NCI-H2081 (cell line): ENCODE measurements around the gene TRAPPC12.
"Not testable (repeated sequence)": the region's sequence is repeated elsewhere in the genome, so short reads cannot be mapped to it uniquely, and the experiment has no call there.

Experiments used
- DNase-seq, 2 experiments: peaks; one replicate each; lab custom pipeline; 2025; lab: John Stamatoyannopoulos, UW

Gene TRAPPC12

DNA sequence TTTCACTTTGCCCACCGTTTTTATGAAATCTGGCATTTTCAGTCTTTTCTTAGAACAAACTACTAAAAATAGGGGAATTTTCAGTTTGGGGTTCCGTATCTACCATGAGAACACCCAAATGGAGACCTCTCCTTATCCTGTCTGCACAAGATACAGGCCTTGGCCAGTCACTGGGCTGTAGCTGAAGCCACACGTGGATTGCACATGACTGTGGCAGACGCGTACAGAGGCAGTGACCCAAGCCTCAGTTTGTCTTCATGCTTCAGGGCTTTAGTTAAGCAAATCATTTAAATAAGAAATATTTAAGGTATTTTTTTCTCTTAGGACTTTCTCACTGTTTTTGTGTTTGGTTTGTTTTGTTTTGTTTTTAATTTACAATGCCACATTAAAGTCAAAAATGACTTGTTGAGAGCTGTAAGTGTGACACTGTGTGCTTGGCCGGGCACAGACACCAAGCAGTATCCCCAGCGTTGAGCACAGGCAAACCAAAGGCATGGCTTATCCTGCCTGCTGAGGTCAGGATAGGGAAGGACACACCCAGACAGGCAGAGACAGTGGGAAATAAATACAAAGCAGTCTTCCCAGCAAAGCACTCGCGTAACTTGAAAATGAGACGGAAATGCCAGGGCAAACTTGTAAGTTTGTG, 53.3 kb downstream of the TRAPPC12 start:
- DNase-seq: no peak

DNA sequence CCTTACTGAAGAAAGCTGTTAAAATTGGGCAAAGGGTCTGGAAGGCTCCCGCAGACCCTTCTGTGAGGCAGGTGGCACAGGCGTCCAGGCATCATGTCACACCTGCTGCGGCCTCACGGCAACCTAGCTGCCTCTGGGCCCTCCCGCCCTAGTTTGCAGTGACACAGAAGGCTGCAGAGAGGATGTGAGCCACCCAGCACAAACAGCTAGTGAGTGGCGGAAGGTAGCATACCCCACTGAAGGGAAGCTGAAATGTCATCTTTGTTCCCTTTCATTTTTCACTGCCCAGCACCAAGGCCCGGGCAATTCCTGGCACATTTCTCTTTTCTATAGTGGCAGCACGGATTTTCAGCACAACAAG, 53.8 kb downstream of the TRAPPC12 start:
- no peak for DNase-seq

DNA sequence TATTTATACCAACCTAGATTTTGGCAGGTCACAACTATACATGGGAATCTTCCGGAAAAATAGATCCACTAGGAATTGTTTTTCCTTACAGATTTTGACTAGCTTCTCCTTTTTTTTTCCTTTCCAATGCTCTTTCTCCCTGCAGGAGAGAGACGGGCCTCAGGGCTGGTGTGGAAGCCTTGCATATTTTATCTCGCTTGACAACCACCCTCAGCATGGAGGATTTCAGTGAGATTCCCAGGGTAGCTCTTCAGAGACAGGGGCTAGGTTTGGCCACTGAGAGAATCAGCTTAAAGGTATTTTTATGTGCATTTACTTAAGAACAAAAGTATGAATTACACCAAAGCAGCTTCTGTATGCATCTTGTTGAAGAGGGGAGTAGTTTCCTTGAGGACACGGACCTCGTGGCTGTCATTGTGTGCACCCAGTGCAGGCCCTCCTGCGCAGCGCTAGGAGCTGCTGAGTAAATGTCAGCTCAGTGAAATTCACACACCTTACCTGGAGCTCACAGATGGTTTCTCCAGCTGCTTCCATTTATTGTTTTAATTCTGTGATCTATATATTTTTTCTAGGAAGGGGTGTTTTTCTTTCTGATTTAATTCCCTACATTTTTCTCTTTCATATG, 54.4 kb downstream of the TRAPPC12 start:
- no peak for DNase-seq

DNA sequence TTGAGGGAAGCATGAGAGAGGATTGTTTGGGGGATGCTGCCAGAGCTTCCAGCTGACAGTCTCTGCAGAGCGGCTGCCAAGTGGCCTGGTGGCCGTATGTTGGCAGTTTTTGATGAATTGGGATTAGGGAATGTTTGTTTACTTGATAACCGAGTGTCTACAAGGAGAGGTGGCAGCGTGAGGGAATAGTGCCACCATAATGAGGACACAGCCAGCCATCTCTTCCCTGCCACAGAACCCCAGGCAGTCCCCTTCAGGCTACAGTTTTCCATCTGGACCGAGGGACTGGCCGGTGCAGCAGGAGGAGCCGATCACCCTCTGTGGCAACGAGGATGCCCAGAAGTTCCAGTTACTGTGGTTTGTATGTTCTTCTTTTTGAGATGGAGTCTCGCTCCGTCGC, 55.2 kb downstream of the TRAPPC12 start:
- DNase-seq: peak in 1 of 2 experiments; percentile 31

DNA sequence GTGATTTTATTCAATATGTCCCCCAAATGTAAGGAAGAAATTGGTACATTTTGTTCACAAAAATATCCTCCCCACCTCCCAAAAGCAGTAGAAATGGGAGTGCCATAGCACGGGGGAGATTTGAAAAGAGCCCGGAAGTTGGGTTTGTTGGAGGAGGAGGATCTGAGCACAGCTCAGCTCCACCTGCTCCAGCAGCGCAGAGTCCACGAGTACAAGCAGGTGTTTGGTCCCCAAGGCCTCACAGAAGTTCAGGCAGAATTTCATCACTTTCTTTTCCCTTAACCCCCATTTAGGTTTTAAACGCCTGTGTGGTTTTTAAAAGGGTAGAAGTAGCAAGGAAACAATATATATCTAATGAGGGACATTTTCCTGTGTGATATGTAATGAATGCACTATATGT, 56.0 kb downstream of the TRAPPC12 start:
- no peak for DNase-seq

DNA sequence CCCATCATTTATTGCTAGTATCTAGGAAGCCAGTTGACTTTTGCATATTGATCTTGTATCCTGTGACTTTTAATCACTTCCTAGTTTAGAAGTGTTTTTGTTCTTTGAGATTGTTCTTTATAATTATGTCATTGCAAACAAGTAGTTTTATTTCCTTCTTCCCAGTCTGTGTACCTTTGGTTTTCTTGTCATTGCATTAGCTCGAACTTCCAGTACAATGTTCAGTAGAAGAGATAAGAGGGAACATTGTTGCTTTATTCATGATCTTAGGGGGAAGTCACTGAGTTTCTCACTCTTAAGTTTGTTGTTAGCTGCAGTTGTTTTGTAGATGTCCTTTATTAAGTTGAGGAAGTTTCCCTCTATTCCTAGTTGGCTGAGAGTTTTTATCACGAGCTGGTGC, 61.0 kb downstream of the TRAPPC12 start:
- no peak for DNase-seq

DNA sequence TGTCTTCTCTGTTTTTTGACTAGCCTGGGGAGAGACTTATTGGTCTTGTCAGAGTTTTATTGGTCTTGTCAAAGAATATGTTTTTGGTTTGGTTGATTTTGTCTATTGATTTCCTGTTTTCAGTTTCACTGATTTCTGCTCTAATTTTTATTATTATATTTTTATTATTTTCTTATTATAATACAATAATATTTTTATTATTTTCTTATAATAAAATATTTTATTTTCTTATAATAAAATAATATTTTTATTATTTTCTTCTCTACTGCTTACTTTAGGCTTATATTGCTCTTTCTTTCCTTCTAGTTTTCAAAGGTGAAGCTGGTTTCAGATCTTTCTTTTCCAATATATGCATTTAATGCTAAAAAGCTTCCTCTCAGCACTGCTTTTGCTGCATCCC, 62.0 kb downstream of the TRAPPC12 start:
- DNase-seq: no peak

DNA sequence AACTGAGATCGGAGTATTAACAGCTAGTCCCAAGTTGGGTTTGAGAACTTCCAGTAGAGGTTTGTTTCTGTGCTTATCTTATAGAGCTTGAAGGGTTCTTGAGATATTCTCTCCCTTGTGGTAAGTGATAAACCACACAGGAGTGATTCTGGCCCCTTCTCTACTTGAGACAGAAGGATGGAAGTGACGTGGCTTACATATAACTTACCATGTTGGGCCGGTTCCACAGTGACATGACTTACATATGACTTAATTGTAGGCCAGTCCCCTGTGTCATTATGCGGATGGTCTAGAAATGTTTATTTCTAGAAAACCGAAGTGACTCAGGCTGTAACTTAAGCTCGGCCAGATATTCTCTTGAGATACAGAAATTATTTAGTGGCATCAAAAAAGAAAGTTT, 62.7 kb downstream of the TRAPPC12 start:
- DNase-seq: no peak

DNA sequence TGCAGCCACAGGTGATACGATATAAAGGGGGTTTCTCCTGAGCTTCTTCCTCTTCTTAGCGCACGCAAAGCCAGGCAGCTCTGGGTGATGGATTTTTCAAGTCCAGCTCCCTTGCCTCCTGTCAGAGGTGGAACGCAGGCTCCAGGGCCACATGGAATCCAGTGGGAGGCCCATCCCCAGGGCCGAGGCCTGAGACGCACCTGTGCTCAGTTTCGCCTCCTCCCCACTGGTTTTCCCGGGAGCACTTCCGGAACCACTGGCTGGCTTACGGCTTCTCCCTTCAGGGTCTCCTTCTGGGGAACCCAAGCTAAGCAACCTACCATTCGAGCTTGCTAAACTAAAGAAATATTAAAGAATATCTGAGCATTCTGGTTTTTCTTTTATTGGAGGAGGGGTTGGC, 63.6 kb downstream of the TRAPPC12 start:
- no peak for DNase-seq

DNA sequence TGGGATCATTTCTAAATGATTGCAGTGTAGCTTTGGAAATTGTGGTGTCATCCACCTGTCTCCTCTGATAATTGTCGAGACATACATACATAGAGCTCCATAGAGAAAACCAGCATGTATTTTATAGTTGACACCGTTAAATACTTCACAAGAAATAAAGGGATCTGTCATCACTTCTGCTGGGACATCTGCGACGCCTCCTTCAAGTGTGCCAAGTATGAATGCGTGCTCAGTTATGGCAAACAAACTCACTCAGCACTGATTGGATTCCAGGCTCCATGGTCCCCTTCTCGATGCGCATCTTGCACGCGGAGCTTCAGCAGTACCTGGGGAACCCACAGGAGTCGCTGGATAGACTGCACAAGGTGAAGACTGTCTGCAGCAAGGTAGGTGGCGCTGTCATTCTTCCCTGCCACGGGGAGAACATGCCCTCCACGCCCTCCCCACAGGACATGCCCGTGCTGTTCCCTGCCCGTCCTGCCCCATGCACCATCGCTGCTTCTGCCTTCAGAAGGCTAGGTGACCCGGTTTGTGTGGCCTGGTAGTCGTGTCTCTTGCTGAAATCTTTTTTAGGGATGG, 64.1 kb downstream of the TRAPPC12 start:
- no peak for DNase-seq

DNA sequence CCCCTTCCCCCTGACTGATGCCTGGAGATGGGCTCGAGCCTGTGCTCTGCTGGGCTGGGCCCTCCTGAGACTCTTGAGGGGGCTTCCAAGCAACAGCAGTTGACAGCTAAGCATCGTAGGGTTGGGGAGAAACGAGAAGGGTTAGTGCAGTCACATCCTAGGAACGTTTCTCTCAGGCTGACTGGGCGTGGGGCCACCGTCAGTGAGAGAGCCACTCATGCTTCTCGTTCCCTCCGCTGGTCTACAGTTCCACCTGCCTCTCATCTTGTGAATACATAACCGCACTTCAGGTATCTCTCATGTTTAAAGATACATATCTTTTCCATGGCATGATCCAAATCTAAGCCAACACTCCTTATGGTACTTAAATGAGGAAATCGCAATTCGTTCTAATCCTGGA, 66.4 kb downstream of the TRAPPC12 start:
- DNase-seq: no peak

DNA sequence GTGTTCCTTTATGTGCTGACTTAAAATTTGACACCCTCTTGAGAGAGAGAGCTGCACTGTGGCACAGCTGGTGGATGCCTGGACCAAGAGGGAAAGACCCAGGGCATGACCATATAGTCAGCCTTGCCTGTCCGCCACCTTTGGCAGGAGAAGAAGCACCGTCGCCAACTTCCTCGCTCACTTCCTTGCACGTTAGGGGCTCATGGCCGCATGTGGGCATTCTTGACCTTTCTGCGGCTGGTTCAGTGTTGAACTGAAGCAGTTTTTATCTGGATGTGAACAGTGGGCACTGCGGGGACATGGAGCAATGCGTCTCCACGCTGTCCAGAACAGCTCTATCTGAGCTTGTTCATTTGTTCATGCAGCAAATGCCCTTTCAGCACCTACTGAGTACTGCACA, 66.9 kb downstream of the TRAPPC12 start:
- DNase-seq: no peak

DNA sequence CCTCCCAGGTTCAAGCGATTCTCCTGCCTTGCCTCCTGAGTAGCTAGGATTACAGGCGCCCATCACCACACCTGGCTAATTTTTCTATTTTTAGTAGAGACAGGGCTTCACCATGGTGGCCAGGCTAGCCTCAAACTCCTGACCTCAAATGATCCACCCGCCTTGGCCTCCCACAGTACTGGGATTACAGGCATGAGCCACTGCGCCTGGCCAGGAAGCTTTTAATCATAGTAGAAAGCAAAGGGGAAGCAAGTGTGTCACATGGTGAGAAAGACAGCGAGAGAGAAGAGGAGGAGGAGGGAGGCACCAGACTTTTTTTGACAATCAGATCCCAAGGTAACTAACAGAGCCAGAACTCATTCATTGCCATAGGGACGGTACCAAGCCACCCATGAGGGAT, 67.7 kb downstream of the TRAPPC12 start:
- not testable (repeated sequence) for DNase-seq

DNA sequence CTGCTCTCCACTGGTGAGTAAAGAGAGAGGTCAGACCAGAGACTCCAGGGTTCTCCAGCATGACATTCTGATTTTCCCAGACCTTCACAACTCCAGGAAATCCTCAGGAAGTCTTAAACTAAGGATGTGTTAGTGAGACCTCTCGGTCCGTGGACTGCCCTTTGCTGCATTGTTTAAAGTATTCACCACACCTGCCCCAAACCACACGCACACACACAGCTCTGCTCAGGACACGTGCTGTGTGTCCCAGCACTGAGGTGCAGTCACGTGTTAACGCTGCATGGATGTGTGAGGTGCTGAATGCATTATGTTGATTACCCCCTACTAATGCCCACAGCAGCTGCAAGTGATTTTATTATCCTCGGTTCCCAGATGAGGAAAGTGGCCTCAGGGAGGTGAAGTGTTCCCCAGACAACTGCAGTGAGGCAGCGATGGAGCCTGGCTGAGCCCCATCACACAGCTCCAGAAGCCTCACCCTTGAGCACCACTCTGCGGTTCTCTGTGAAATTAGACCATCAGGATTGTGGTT, 68.4 kb downstream of the TRAPPC12 start:
- DNase-seq: no peak

DNA sequence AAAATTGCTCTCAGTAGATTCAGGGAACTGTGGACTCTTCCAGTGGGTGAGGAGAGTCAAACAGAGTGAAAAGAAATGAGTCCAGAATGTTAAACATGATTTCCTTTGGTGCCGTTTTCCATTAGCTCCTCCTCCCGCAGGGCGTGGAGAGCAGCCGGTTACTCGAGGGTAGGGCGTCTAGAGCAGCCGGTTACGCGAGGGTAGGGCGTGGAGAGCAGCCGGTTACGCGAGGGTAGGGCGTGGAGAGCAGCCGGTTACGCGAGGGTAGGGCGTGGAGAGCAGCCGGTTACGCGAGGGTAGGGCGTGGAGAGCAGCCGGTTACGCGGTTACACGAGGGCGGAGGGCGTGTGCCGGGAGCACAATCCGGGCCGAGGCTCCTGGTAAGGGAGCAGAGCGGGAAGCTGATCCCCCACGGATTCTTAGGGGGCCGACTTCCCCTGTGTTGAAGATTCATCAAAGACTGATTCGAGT, 69.0 kb downstream of the TRAPPC12 start:
- not testable (repeated sequence) for DNase-seq

DNA sequence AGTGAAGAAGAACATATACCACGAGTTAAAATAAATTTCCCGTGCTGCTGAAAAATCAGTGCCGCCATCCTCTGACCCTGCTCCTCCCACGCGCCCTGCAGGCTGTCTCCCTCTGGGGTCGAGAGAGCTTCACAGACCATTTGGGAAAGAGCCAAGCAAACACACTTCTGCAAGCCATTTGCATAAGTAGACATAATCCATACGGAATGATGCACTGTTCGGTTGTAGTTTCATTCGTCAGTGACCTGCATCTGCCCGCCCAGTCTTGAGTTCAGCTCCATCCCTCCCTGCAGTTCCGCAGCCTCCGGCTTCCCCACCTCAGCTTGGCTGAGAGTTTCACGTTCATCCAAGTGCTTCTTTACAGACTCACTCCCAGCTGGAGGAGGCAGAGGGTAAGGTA, 69.6 kb downstream of the TRAPPC12 start:
- no peak for DNase-seq

DNA sequence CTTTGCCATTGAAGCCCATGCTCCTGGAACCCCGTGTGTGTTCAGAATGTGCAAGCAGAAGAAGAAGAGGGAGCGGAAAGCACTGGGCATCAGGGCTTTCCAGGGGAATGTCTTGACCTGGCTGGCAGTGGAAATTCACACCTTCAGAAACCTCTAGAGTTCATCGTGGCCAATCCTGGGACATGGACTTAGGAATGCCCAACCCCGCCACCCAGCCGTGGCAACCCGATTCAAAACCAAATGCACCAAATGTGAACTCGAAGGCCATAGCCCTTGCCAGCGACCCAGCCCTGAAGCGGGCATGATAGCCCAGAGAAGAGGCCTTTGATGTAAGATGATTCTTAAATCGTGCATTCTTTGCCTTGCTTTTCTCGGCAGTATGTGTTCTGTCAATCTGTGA, 70.4 kb downstream of the TRAPPC12 start:
- DNase-seq: no peak

DNA sequence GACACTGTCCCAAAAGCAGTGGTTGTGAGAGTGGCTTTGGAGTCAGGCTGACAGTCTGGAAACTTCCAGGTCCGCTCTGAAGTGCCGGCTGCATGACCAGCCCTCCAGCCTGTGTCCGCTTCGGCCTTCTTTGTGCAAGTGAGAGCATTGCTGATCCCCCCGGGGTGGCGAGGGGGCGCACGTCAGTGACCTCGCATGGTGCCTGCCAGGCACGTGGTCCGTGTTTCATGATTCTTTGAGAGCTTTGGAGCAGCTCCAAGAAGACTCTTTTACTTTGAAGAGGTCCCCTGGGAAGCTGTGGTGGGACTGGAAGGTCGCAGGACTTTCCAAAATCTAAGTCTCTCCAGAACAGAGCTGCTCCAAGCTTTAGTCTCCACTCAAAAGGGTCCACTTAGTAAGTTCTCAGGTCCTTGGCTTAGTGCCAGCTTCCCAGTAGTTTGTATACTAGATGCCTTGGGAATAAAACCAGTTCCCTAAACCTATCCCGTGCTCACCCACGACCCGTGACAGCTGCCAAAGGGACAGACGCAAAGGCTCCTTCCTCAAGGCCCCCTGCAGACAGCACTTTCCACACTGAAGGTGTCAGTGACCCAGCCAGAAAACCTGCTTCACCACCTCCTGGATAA, 71.0 kb downstream of the TRAPPC12 start:
- DNase-seq: peak in 1 of 2 experiments; percentile 50

DNA sequence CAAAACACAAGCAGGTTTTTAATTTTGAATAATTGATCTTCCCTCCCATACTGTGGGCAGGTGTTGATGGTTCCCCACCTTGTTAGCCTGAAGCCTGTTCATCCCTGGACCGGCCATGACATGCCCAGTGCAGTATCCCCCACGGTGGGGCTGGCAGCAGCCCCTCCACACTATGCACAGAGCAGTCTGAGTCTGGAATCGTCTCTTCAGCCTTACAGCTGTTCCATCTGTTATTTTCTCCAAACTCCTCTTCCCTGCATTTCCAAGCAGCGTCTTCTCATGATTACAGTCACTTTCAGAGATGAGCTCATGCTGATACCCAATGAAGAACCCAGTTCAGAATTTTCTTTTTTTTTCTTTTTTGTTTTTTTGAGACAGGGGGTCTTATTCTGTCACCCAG, 71.7 kb downstream of the TRAPPC12 start:
- peak in 1 of 2 experiments; percentile 58 for DNase-seq

DNA sequence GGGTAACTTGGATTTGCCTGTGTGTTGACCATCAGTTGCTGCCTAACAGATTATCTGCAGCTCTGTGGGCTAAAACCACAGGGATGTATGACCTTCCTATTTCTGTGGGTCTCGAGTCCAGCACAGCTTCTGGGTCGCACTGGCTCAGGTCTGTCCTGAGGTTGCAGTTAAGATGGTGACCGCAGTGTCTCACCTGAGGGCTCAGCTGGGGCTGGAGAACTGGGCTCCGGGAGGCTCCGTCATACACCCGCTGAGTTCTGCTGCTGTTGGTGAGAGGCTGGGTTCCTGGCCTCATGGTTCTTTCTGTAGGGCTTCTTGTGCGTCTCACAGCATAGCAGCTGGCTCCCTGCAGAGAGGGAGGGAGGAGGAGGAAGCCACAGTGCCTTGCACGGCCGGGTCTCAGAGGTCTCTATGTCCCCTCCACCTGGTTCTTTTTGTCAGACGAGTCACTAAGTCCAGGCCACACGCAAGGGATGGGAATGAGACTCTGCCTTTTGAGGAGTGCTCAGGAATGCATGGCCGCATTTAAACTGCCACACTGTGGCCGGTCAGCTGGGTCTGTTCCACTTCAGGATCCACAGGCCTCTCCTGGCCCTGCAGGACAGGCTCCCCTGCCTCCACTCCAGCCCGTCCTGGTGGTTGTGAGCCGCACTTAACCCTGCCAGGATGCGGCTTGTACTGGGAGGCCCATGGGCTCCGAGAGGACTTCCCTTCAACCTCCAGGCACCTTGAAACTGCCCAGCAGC, 72.6 kb downstream of the TRAPPC12 start:
- DNase-seq: no peak

DNA sequence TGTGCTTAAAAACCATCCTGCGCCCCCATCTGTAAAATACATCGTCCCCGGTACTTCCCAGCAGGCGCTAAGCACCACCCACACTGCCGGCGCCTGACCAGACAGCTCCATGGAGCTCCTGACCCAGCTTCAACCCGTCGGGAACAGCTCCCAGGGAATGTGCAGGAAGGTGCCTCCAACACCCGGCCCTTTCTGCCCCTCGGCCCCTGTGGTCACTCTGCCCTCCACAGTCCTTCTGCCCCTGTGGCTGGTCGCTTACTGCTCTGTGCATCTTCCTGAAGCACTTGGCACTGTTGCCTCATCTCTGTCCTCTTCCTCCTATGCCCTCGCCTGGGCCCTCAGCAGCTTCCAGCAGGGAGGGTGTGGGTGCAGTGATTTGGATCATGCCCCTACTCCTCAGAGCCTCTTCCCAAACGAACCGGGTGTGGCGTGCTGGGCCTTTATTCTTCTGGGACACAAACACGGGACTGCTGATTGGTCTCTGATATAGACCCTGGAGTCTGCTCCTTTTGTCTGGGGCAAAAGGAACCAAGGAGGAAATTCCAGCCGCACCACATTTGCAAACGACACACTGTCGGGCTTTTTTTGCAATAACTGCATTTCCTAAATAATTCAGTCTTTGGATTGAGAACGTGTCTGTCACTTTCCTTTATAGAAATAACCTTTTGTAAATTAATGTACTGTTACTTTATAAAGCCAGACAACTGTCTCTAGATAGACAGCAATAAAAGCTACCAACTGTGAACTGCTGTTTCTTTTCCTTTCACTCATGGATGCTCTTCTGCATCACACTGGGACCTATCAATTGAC, 73.9 kb downstream of the TRAPPC12 start:
- DNase-seq: no peak
